Kidney (tissue), 14 donors: ENCODE measurements around the gene ATG3. TPM values are rescaled to one million over a fixed set of nuclear protein-coding genes. Genes with fewer than 3 reads are reported as not detected.
"Not testable (repeated sequence)": the region's sequence is repeated elsewhere in the genome, so short reads cannot be mapped to it uniquely, and the experiment has no call there.

ENCODE experiments used
- DNase-seq, 5 donors: peaks; one replicate each; pipeline ENCODE4 v3.0.0-alpha.2; 2013 to 2020
- FAIRE-seq: peaks from 2 replicates; lab custom pipeline; 2012; peaks lifted over from hg19 to GRCh38; lab: Jason Lieb, UNC
- H3K27ac ChIP-seq, 2 donors: one replicate each; pipeline ENCODE4 v1.7.0; 2013; ENCODE audit warnings: low read depth in 2 of 2, low read length in 2 of 2, inconsistent platforms in 1 of 2
- H3K27me3 ChIP-seq: one replicate; pipeline ENCODE4 v1.7.1; 2013; ENCODE audit warnings: low read length, inconsistent platforms; ENCODE audit not compliant: control insufficient read depth, insufficient read depth
- H3K36me3 ChIP-seq, 3 donors: one replicate each; pipeline versions ENCODE4 v1.7.0 to v1.7.1; 2013; ENCODE audit warnings: low read length in 3 of 3, control low read depth in 1 of 3, inconsistent platforms in 1 of 3; ENCODE audit not compliant: insufficient read depth in 3 of 3, control insufficient read depth in 2 of 3
- H3K4me1 ChIP-seq, 3 donors: one replicate each; pipeline versions ENCODE4 v1.7.0 to v1.7.1; 2013; ENCODE audit warnings: low read length in 3 of 3, inconsistent platforms in 1 of 3, low read depth in 1 of 3; ENCODE audit not compliant: control insufficient read depth in 2 of 3, insufficient read depth in 2 of 3
- H3K4me3 ChIP-seq, 3 donors: one replicate each; pipeline versions ENCODE4 v1.7.0 to v1.8.1; 2013; ENCODE audit warnings: low read length in 3 of 3, control low read depth in 1 of 3, inconsistent platforms in 1 of 3
- H3K9ac ChIP-seq, 3 donors: one replicate each; pipeline versions ENCODE4 v1.7.0 to v1.7.1; 2013; ENCODE audit warnings: low read length in 3 of 3, control low read depth in 1 of 3, inconsistent platforms in 1 of 3
- H3K9me3 ChIP-seq, 3 donors: one replicate each; pipeline versions ENCODE4 v1.7.0 to v1.7.1; 2013; ENCODE audit warnings: low read length in 3 of 3, control low read depth in 1 of 3, inconsistent platforms in 1 of 3; ENCODE audit not compliant: control insufficient read depth in 2 of 3, insufficient read depth in 1 of 3
- intact Hi-C: fragments of 100-400 bp; cut with DNase I; formaldehyde crosslinking; loops from one replicate; pipeline ENCODE4 v1.11.1; 2022
- polyA plus RNA-seq: library from polyadenylated mRNA; stranded (reverse); fragments of 350-450 nt; fragmentation: Illumina TruSeq; extraction: RNeasy Lipid Tissue Mini Kit (QIAGEN cat#74804); gene quantifications from one replicate; pipeline ENCODE4 v1.2.3, GENCODE V29; 2014; ENCODE audit warnings: low read depth, low replicate concordance; ENCODE audit not compliant: insufficient read depth
- total RNA-seq: library from RNA; stranded (reverse); fragmentation: NEBNext Ultra II Directional; extraction: Animal tissue kit (Norgen Biotek cat#: 25700); gene quantifications from one replicate; pipeline ENCODE4 v1.2.1, GENCODE V29; 2021
- TF ChIP-seq, protein P1 (sequence below): IDR thresholded peaks from 3 replicates; pipeline ENCODE4 v1.5.1; 2012; ENCODE audit warnings: mild to moderate bottlenecking, moderate library complexity, borderline replicate concordance; ENCODE audit not compliant: insufficient read depth; ENCODE audit errors: extremely low read depth
- donor health status: control.
- donor health status: control.
- donor health status: control.
- donor health status: control.
- donor health status: control.
- donor health status: DM: yes; HTN: yes; CAD: no.
- donor health status: Normal renal cell carcinoma (clear cell type).

ATG3 gene
- total and polyA plus RNA-seq, 2 donors from 2014 or later, result 57.0 to 62.7 TPM

DNA sequence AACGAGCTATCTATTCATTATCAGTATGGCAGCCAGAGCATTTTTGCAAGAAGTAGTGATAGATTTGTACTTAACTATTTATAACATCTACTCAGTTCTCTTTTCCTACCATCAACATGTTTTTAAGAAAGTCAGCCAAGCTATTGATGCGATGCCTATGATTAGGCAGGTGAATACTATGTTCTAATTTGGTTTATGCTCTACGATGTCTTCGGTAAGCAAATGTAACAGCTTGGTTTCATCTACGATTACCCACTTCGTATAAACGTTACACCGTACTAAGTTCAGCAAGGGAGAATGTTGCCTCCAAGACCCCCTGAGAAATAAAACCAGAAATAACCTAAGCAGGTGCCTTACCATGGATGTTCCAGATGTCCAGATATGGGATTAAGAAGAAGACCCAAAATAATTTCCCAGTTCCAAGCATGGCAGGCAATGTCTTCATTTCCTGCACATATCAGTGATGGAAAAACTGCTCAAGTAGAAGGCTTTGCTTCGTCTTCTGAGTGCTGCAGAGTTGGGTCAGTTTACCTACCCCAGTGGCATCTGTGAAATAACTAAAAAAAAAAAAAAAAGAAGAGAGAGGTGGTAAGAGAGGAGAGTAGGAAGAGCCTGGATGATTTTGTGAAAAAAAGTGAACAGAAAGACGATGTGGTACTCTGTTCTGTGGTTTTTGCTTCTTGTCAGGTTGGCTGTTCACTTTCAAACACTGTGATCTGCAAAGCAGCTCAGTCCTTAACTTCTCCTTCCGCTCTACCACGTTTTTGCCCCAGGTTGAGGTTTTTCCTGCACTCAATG is 62.6 kb downstream of the ATG3 start, which contains the start of gene BTLA:
Gene BTLA, minus strand, starts transcription at position 559 of the 798 bp plus-strand sequence. Its CDS starts 114 bp downstream, at position 445.
- Histone ChIP-seq H3K9ac (no peak within 1 kb of the TSS), H3K27me3 (no peaks in the 10 kb centered on the region), H3K9me3 (no peaks in the 10 kb centered on the region), H3K27ac (no peak within 1 kb of the TSS), H3K4me1 (no peaks in the 10 kb centered on the region), H3K36me3 (no peaks in the 10 kb centered on the region), H3K4me3 (no peak within 1 kb of the TSS)
- no peak for FAIRE-seq
- DNase-seq, result no peak
- TF ChIP-seq, protein P1, sequence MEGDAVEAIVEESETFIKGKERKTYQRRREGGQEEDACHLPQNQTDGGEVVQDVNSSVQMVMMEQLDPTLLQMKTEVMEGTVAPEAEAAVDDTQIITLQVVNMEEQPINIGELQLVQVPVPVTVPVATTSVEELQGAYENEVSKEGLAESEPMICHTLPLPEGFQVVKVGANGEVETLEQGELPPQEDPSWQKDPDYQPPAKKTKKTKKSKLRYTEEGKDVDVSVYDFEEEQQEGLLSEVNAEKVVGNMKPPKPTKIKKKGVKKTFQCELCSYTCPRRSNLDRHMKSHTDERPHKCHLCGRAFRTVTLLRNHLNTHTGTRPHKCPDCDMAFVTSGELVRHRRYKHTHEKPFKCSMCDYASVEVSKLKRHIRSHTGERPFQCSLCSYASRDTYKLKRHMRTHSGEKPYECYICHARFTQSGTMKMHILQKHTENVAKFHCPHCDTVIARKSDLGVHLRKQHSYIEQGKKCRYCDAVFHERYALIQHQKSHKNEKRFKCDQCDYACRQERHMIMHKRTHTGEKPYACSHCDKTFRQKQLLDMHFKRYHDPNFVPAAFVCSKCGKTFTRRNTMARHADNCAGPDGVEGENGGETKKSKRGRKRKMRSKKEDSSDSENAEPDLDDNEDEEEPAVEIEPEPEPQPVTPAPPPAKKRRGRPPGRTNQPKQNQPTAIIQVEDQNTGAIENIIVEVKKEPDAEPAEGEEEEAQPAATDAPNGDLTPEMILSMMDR, result no peak
- intact Hi-C loops, result no loop called here

DNA sequence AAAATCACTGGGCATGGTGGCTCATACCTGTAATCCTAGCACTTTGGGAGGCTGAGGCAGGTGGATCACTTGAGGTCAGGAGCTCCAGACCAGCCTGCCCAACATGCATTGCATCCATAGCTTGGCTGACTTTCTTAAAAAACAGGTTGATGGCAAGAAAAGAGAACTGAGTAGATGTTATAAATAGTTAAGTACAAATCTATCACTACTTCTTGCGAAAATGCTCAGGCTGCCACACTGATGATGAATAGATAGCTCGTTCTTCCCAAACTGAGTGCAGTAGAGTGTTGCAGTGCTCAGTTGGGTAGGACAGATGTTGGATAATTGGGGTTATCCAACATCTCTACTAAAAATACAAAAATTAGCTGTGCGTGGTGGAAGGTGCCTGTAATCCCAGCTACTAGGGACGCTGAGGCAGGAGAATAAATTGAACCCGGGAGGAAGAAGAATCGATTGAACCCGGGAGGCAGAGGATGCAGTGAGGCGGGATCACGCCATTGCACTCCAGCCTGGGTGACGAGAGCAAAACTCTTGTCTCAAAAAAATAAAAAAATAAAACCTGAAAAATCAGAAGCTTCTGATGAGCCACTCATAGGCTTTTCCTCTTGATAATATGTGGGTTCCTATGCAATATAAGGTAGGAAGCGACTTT is 63.7 kb downstream of the ATG3 start:
- intact Hi-C loops, result no loop called here
- no peak overlapping the region for H3K4me3 ChIP-seq
- no peak overlapping the region for H3K27ac ChIP-seq
- FAIRE-seq, result no peak
- no peak for DNase-seq
- no peaks in the 10 kb centered on the region for H3K4me1 ChIP-seq
- no peak overlapping the region for H3K9ac ChIP-seq
- H3K9me3 ChIP-seq, result no peaks in the 10 kb centered on the region
- TF ChIP-seq, protein P1, result no peak
- H3K27me3 ChIP-seq, result no peaks in the 10 kb centered on the region
- no peaks in the 10 kb centered on the region for H3K36me3 ChIP-seq

GRCh38 chr3:112496366-112497067 is 65.2 kb downstream of the ATG3 start:
- Histone ChIP-seq H3K4me1 (no peaks in the 10 kb centered on the region), H3K9me3 (no peaks in the 10 kb centered on the region), H3K9ac (no peak overlapping the region), H3K27ac (no peak overlapping the region), H3K27me3 (no peaks in the 10 kb centered on the region), H3K4me3 (no peak overlapping the region), H3K36me3 (no peaks in the 10 kb centered on the region)
- FAIRE-seq (no peak), DNase-seq (no peak)
- TF ChIP-seq, protein P1, result no peak
- intact Hi-C loops, result no loop called here

- H3K9me3 ChIP-seq, intact Hi-C loops: not testable (repeated sequence)
These were observed 67.4 kb downstream of the ATG3 start for GRCh38 chr3:112494448-112494767.

More at GRCh38 chr3:112494448-112494767, 67.4 kb downstream of the ATG3 start:
- H3K27me3 ChIP-seq, H3K36me3 ChIP-seq, H3K4me1 ChIP-seq, H3K4me3 ChIP-seq, FAIRE-seq, H3K9ac ChIP-seq, H3K27ac ChIP-seq, DNase-seq: not testable (repeated sequence)
